Skeletal muscle satellite cell (primary cell): ENCODE measurements around the gene KRTAP20-4.

Experiments used
- H3K27me3 ChIP-seq: 2 replicates; pipeline ENCODE4 v1.7.0; 2013; ENCODE audit warnings: low read length; ENCODE audit not compliant: control insufficient read depth, insufficient read depth
- H3K36me3 ChIP-seq: 2 replicates; pipeline ENCODE4 v1.7.0; 2013; ENCODE audit warnings: mild to moderate bottlenecking, control low read depth, low read length; ENCODE audit not compliant: insufficient read depth
- H3K4me1 ChIP-seq: 2 replicates; pipeline ENCODE4 v1.7.0; 2013; ENCODE audit warnings: low read length; ENCODE audit not compliant: control insufficient read depth, insufficient read depth
- H3K4me2 ChIP-seq: 2 replicates; pipeline ENCODE4 v1.7.0; 2013; ENCODE audit warnings: mild to moderate bottlenecking, low read length
- H3K4me3 ChIP-seq: 2 replicates; pipeline ENCODE4 v1.7.0; 2013; ENCODE audit warnings: low read length
- H3K9ac ChIP-seq: 2 replicates; pipeline ENCODE4 v1.7.0; 2013; ENCODE audit warnings: mild to moderate bottlenecking, low read depth, low read length, moderate library complexity
- H3K9me3 ChIP-seq: replicated peaks from 2 replicates; pipeline ENCODE4 v1.7.0; 2013; ENCODE audit warnings: mild to moderate bottlenecking, control low read depth, low read length

KRTAP20-4 gene

GRCh38 chr21:30615199-30615598 lies 5.2 kb upstream of the KRTAP20-4 start:
- no peaks in the 10 kb centered on the region for H3K4me1 ChIP-seq
- no peaks in the 10 kb centered on the region for H3K36me3 ChIP-seq
- H3K9ac ChIP-seq: no peak overlapping the region
- H3K4me3 ChIP-seq: no peak overlapping the region
- peaks cover 9% of the 10 kb centered on the region for H3K9me3 ChIP-seq
- no peak overlapping the region for H3K4me2 ChIP-seq
- no peaks in the 10 kb centered on the region for H3K27me3 ChIP-seq

GRCh38 chr21:30616125-30616524 lies 4.3 kb upstream of the KRTAP20-4 start, which contains the start of gene KRTAP20-1:
KRTAP20-1 (plus strand) TSS chr21:30616425; CDS start chr21:30616455, 30 bp downstream.
- H3K27me3 ChIP-seq: no peaks in the 10 kb centered on the region
- no peak within 1 kb of the TSS for H3K9ac ChIP-seq
- no peak within 1 kb of the TSS for H3K4me3 ChIP-seq
- no peaks in the 10 kb centered on the region for H3K36me3 ChIP-seq
- no peak within 1 kb of the TSS for H3K4me2 ChIP-seq
- H3K9me3 ChIP-seq: peaks cover 9% of the 10 kb centered on the region
- no peaks in the 10 kb centered on the region for H3K4me1 ChIP-seq

- no peaks in the 10 kb centered on the region for H3K27me3 ChIP-seq
- peaks cover 4% of the 10 kb centered on the region for H3K9me3 ChIP-seq
- no peak overlapping the region for H3K9ac ChIP-seq
- H3K36me3 ChIP-seq: no peaks in the 10 kb centered on the region
- no peak overlapping the region for H3K4me3 ChIP-seq
- no peaks in the 10 kb centered on the region for H3K4me1 ChIP-seq
- no peak overlapping the region for H3K4me2 ChIP-seq
Observed at GRCh38 chr21:30620080-30620479, 347 bp upstream of the KRTAP20-4 start.

- Histone ChIP-seq H3K4me2 (no peak overlapping the region), H3K9ac (no peak overlapping the region), H3K27me3 (no peaks in the 10 kb centered on the region), H3K4me3 (no peak overlapping the region), H3K4me1 (no peaks in the 10 kb centered on the region), H3K36me3 (no peaks in the 10 kb centered on the region), H3K9me3 (no peaks in the 10 kb centered on the region)
Observed at GRCh38 chr21:30623362-30623761, 2.9 kb downstream of the KRTAP20-4 start.

GRCh38 chr21:30625449-30626165 lies 5.2 kb downstream of the KRTAP20-4 start:
- H3K9ac ChIP-seq: no peak overlapping the region
- no peaks in the 10 kb centered on the region for H3K9me3 ChIP-seq
- no peak overlapping the region for H3K4me2 ChIP-seq
- no peaks in the 10 kb centered on the region for H3K36me3 ChIP-seq
- no peaks in the 10 kb centered on the region for H3K4me1 ChIP-seq
- no peak overlapping the region for H3K4me3 ChIP-seq
- no peaks in the 10 kb centered on the region for H3K27me3 ChIP-seq

- no peaks in the 10 kb centered on the region for H3K4me1 ChIP-seq
- no peaks in the 10 kb centered on the region for H3K27me3 ChIP-seq
- peaks cover 8% of the 10 kb centered on the region for H3K9me3 ChIP-seq
Observed at GRCh38 chr21:30628109-30628508, 7.7 kb downstream of the KRTAP20-4 start.

GRCh38 chr21:30629200-30629599 lies 8.8 kb downstream of the KRTAP20-4 start:
- Histone ChIP-seq H3K4me1 (no peaks in the 10 kb centered on the region), H3K9me3 (peaks cover 8% of the 10 kb centered on the region), H3K9ac (no peak overlapping the region), H3K4me2 (no peak overlapping the region), H3K36me3 (no peaks in the 10 kb centered on the region), H3K4me3 (no peak overlapping the region), H3K27me3 (no peaks in the 10 kb centered on the region)

More at GRCh38 chr21:30628109-30628508, 7.7 kb downstream of the KRTAP20-4 start:
- Histone ChIP-seq H3K4me2 (no peak overlapping the region), H3K4me3 (no peak overlapping the region), H3K36me3 (no peaks in the 10 kb centered on the region), H3K9ac (no peak overlapping the region)

- Histone ChIP-seq H3K36me3 (no peaks in the 10 kb centered on the region), H3K27me3 (no peaks in the 10 kb centered on the region), H3K4me1 (no peaks in the 10 kb centered on the region), H3K9me3 (peaks cover 12% of the 10 kb centered on the region), H3K4me3 (no peak within 1 kb of the TSS), H3K9ac (no peak within 1 kb of the TSS), H3K4me2 (no peak within 1 kb of the TSS)
Observed at GRCh38 chr21:30634906-30635305, 14.5 kb downstream of the KRTAP20-4 start, which contains the start of gene KRTAP20-2. KRTAP20-2 (plus strand) TSS chr21:30635206; CDS start chr21:30635264, 58 bp downstream.

GRCh38 chr21:30638686-30639085 lies 18.3 kb downstream of the KRTAP20-4 start:
- Histone ChIP-seq H3K9me3 (peaks cover 4% of the 10 kb centered on the region), H3K27me3 (no peaks in the 10 kb centered on the region), H3K4me1 (no peaks in the 10 kb centered on the region), H3K9ac (no peak overlapping the region), H3K4me3 (no peak overlapping the region), H3K36me3 (no peaks in the 10 kb centered on the region), H3K4me2 (no peak overlapping the region)

- no peaks in the 10 kb centered on the region for H3K27me3 ChIP-seq
- peaks cover 3% of the 10 kb centered on the region for H3K9me3 ChIP-seq
- H3K9ac ChIP-seq: no peak within 1 kb of the TSS
- H3K36me3 ChIP-seq: no peaks in the 10 kb centered on the region
- no peaks in the 10 kb centered on the region for H3K4me1 ChIP-seq
- no peak within 1 kb of the TSS for H3K4me3 ChIP-seq
- no peak within 1 kb of the TSS for H3K4me2 ChIP-seq
Observed at GRCh38 chr21:30642564-30642963, 22.1 kb downstream of the KRTAP20-4 start, which contains the start of gene KRTAP20-3. KRTAP20-3 (plus strand) TSS chr21:30642864.

GRCh38 chr21:30646904-30647414 lies 26.5 kb downstream of the KRTAP20-4 start:
- H3K36me3 ChIP-seq: no peaks in the 10 kb centered on the region
- H3K4me2 ChIP-seq: no peak overlapping the region
- no peak overlapping the region for H3K9ac ChIP-seq

GRCh38 chr21:30652891-30653290 lies 32.5 kb downstream of the KRTAP20-4 start:
- Histone ChIP-seq H3K27me3 (no peaks in the 10 kb centered on the region), H3K4me1 (no peaks in the 10 kb centered on the region), H3K9ac (no peak overlapping the region), H3K9me3 (peaks cover 6% of the 10 kb centered on the region), H3K4me3 (no peak overlapping the region), H3K4me2 (no peak overlapping the region), H3K36me3 (no peaks in the 10 kb centered on the region)

More at GRCh38 chr21:30646904-30647414, 26.5 kb downstream of the KRTAP20-4 start:
- Histone ChIP-seq H3K9me3 (peaks cover 6% of the 10 kb centered on the region), H3K27me3 (no peaks in the 10 kb centered on the region), H3K4me3 (no peak overlapping the region), H3K4me1 (no peaks in the 10 kb centered on the region)
